H1 (cell line): ENCODE measurements around the gene OR10A4. TPM values are rescaled to one million over a fixed set of nuclear protein-coding genes. Genes with fewer than 3 reads are reported as not detected.

ENCODE experiments used
- EP300 ChIP-seq, 2 experiments: IDR thresholded peaks; 1 replicate in 1 of 2; 2 replicates in 1 of 2; pipeline ENCODE4 v1.6.1; 2011 to 2012; ENCODE audit warnings: low read depth in 2 of 2, low read length in 2 of 2, mild to moderate bottlenecking in 2 of 2, borderline replicate concordance in 1 of 2, inconsistent platforms in 1 of 2, moderate library complexity in 1 of 2
- GABPA ChIP-seq: IDR thresholded peaks from 2 replicates; pipeline ENCODE4 v1.6.1; 2011; ENCODE audit warnings: mild to moderate bottlenecking, low read length, moderate library complexity, borderline replicate concordance; ENCODE audit not compliant: insufficient read depth
- RAD21 ChIP-seq, 2 experiments: IDR thresholded peaks in 1 of 2; conservative IDR thresholded peaks in 1 of 2; 2 replicates each; pipeline ENCODE4 v1.6.1; 2011; ENCODE audit warnings: low read depth in 2 of 2, low read length in 2 of 2, improper control_type of control experiment in 1 of 2, inconsistent platforms in 1 of 2, mild to moderate bottlenecking in 1 of 2, moderate library complexity in 1 of 2
- RXRA ChIP-seq: IDR thresholded peaks from 2 replicates; pipeline ENCODE4 v1.6.1; 2011; ENCODE audit warnings: low read depth, mild to moderate bottlenecking, low read length, moderate library complexity; ENCODE audit not compliant: insufficient read depth
- polyA plus RNA-seq, 7 experiments: library from polyadenylated mRNA; depleted of rRNA in 3 of 7; stranded (reverse) in 5 of 7; unstranded in 2 of 7; fragments of >200 nt in 5 of 7; fragments of 200-250 nt in 2 of 7; gene quantifications; 1 replicate in 5 of 7; 2 replicates in 1 of 7; 4 replicates in 1 of 7; pipeline versions ENCODE4 v1.2.1 to v1.2.3, GENCODE V29; 2011 to 2013; ENCODE audit warnings: missing spikeins in 2 of 7, mixed read lengths in 2 of 7
- total RNA-seq: library from RNA; stranded (reverse); fragmentation: NEBNext Ultra II Directional; extraction: Animal tissue kit (Norgen Biotek cat#: 25700); gene quantifications from 2 replicates; pipeline ENCODE4 v1.2.1, GENCODE V29; 2021
- TF ChIP-seq, protein P1 (sequence below): fragments of 300-600 bp; sonication (generic); IDR thresholded peaks from 2 replicates; pipeline ENCODE4 v1.7.1; 2012; ENCODE audit warnings: low read length, moderate library complexity, mild to moderate bottlenecking, inconsistent platforms; ENCODE audit not compliant: insufficient replicate concordance
- TF ChIP-seq, protein P2 (sequence below), 3 experiments: IDR thresholded peaks; 1 replicate in 2 of 3; 2 replicates in 1 of 3; pipeline versions ENCODE4 v1.5.1 to v1.6.1; 2011; ENCODE audit warnings: low read length in 3 of 3, mild to moderate bottlenecking in 3 of 3, inconsistent platforms in 2 of 3, low read depth in 1 of 3, moderate library complexity in 1 of 3; ENCODE audit not compliant: insufficient read depth in 1 of 3; ENCODE audit errors: control extremely low read depth in 1 of 3

OR10A4 gene
- total and polyA plus RNA-seq, 2 of the 8 experiments (the other 6 are each of a cell fraction or from before 2014, with no cell fraction given): not detected

GRCh38 chr11:6850526-6850925 lies 25.9 kb upstream of the OR10A4 start (continued):
- TF ChIP-seq, protein P1, sequence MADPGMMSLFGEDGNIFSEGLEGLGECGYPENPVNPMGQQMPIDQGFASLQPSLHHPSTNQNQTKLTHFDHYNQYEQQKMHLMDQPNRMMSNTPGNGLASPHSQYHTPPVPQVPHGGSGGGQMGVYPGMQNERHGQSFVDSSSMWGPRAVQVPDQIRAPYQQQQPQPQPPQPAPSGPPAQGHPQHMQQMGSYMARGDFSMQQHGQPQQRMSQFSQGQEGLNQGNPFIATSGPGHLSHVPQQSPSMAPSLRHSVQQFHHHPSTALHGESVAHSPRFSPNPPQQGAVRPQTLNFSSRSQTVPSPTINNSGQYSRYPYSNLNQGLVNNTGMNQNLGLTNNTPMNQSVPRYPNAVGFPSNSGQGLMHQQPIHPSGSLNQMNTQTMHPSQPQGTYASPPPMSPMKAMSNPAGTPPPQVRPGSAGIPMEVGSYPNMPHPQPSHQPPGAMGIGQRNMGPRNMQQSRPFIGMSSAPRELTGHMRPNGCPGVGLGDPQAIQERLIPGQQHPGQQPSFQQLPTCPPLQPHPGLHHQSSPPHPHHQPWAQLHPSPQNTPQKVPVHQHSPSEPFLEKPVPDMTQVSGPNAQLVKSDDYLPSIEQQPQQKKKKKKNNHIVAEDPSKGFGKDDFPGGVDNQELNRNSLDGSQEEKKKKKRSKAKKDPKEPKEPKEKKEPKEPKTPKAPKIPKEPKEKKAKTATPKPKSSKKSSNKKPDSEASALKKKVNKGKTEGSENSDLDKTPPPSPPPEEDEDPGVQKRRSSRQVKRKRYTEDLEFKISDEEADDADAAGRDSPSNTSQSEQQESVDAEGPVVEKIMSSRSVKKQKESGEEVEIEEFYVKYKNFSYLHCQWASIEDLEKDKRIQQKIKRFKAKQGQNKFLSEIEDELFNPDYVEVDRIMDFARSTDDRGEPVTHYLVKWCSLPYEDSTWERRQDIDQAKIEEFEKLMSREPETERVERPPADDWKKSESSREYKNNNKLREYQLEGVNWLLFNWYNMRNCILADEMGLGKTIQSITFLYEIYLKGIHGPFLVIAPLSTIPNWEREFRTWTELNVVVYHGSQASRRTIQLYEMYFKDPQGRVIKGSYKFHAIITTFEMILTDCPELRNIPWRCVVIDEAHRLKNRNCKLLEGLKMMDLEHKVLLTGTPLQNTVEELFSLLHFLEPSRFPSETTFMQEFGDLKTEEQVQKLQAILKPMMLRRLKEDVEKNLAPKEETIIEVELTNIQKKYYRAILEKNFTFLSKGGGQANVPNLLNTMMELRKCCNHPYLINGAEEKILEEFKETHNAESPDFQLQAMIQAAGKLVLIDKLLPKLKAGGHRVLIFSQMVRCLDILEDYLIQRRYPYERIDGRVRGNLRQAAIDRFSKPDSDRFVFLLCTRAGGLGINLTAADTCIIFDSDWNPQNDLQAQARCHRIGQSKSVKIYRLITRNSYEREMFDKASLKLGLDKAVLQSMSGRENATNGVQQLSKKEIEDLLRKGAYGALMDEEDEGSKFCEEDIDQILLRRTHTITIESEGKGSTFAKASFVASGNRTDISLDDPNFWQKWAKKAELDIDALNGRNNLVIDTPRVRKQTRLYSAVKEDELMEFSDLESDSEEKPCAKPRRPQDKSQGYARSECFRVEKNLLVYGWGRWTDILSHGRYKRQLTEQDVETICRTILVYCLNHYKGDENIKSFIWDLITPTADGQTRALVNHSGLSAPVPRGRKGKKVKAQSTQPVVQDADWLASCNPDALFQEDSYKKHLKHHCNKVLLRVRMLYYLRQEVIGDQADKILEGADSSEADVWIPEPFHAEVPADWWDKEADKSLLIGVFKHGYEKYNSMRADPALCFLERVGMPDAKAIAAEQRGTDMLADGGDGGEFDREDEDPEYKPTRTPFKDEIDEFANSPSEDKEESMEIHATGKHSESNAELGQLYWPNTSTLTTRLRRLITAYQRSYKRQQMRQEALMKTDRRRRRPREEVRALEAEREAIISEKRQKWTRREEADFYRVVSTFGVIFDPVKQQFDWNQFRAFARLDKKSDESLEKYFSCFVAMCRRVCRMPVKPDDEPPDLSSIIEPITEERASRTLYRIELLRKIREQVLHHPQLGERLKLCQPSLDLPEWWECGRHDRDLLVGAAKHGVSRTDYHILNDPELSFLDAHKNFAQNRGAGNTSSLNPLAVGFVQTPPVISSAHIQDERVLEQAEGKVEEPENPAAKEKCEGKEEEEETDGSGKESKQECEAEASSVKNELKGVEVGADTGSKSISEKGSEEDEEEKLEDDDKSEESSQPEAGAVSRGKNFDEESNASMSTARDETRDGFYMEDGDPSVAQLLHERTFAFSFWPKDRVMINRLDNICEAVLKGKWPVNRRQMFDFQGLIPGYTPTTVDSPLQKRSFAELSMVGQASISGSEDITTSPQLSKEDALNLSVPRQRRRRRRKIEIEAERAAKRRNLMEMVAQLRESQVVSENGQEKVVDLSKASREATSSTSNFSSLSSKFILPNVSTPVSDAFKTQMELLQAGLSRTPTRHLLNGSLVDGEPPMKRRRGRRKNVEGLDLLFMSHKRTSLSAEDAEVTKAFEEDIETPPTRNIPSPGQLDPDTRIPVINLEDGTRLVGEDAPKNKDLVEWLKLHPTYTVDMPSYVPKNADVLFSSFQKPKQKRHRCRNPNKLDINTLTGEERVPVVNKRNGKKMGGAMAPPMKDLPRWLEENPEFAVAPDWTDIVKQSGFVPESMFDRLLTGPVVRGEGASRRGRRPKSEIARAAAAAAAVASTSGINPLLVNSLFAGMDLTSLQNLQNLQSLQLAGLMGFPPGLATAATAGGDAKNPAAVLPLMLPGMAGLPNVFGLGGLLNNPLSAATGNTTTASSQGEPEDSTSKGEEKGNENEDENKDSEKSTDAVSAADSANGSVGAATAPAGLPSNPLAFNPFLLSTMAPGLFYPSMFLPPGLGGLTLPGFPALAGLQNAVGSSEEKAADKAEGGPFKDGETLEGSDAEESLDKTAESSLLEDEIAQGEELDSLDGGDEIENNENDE: no peak
- TF ChIP-seq EP300 (IDR thresholded peaks at IDR 0.05; ENCODE audit: borderline replicate concordance in 1 of 2, low read depth in 2 of 2, low read length in 2 of 2) (no peak), RXRA (no peak), RAD21 (IDR thresholded peaks at IDR 0.05 in 1 of 2, conservative IDR thresholded peaks at IDR 0.05 in 1 of 2; ENCODE audit: low read depth in 2 of 2, low read length in 2 of 2) (no peak), GABPA (no peak)
- TF ChIP-seq, protein P2, sequence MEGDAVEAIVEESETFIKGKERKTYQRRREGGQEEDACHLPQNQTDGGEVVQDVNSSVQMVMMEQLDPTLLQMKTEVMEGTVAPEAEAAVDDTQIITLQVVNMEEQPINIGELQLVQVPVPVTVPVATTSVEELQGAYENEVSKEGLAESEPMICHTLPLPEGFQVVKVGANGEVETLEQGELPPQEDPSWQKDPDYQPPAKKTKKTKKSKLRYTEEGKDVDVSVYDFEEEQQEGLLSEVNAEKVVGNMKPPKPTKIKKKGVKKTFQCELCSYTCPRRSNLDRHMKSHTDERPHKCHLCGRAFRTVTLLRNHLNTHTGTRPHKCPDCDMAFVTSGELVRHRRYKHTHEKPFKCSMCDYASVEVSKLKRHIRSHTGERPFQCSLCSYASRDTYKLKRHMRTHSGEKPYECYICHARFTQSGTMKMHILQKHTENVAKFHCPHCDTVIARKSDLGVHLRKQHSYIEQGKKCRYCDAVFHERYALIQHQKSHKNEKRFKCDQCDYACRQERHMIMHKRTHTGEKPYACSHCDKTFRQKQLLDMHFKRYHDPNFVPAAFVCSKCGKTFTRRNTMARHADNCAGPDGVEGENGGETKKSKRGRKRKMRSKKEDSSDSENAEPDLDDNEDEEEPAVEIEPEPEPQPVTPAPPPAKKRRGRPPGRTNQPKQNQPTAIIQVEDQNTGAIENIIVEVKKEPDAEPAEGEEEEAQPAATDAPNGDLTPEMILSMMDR (IDR thresholded peaks at IDR 0.05; ENCODE audit: control extremely low read depth in 1 of 3, insufficient read depth in 1 of 3, low read depth in 1 of 3, low read length in 3 of 3): no peak
